ENCODE data around the gene SIX2.

Gene SIX2

DNA sequence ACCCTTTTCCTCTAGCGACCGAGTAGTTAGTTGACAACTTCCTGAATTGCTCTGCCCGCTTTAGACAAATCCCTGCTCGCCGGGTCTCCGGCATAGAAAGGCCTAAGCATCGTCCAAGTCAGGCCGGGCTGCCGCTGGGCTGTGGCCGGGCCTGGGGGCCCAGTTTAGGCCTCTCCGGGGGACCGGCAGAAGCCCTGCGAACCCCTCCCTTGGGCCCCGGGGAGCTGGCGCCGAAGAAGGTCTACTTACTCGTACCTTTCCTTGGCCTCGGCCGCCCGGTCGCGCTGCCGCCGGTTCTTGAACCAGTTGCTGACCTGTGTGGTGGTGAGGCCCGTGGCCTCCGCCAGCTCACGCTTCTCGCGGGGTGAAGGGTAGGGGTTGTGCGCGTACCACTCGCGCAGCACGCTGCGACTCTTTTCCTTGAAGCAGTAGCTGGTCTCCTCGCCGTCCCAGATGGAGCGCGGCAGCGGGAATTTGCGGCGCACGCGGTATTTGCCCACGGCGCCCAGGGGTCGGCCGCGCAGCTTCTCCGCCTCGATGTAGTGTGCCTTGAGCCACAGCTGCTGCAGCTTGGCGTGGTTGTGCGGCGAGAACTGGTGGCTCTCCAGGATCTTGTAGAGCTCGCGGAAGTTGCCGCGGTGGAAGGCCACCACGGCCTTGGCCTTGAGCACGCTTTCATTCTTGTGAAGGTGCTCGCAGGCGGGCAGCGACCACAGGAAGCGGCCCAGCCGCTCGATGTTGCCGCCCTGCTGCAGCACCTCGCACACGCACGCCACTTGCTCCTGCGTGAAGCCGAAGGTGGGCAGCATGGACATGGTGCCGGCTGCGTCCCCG is 739 bp downstream of the SIX2 start:
- no peak for DNase-seq (ENCODE audit: low read depth)
- peak overlapping the region; percentile 21 for H3K4me3 ChIP-seq (ENCODE audit: control insufficient read depth, low read depth, low read length)
- TF ChIP-seq, protein P1, sequence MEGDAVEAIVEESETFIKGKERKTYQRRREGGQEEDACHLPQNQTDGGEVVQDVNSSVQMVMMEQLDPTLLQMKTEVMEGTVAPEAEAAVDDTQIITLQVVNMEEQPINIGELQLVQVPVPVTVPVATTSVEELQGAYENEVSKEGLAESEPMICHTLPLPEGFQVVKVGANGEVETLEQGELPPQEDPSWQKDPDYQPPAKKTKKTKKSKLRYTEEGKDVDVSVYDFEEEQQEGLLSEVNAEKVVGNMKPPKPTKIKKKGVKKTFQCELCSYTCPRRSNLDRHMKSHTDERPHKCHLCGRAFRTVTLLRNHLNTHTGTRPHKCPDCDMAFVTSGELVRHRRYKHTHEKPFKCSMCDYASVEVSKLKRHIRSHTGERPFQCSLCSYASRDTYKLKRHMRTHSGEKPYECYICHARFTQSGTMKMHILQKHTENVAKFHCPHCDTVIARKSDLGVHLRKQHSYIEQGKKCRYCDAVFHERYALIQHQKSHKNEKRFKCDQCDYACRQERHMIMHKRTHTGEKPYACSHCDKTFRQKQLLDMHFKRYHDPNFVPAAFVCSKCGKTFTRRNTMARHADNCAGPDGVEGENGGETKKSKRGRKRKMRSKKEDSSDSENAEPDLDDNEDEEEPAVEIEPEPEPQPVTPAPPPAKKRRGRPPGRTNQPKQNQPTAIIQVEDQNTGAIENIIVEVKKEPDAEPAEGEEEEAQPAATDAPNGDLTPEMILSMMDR (IDR thresholded peaks at IDR 0.05; ENCODE audit: control insufficient read depth, insufficient read depth, low read depth, low read length, missing control alignments), result no peak

DNA sequence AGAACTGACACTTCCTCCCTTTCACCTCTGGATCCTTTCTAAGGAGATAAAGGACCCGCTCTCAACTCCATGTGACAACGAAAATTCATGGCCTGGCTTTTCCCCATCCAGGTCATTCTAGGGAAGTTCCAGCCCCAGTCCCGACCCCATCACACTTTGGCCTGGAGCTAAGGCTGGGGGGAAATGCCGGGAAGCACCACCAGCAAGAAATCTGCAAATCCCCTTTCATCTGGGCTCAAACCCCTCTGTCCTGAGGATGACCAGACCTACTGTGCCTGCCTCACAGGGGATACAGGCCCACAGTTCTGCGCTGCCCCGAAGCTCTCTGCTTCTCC is 1.3 kb downstream of the SIX2 start:
- TF ChIP-seq, protein P1 (IDR thresholded peaks at IDR 0.05; ENCODE audit: control insufficient read depth, insufficient read depth, low read depth, low read length, missing control alignments), result no peak
- no peak overlapping the region for H3K4me3 ChIP-seq (ENCODE audit: control insufficient read depth, low read depth, low read length)
- DNase-seq (ENCODE audit: low read depth), result no peak

DNA sequence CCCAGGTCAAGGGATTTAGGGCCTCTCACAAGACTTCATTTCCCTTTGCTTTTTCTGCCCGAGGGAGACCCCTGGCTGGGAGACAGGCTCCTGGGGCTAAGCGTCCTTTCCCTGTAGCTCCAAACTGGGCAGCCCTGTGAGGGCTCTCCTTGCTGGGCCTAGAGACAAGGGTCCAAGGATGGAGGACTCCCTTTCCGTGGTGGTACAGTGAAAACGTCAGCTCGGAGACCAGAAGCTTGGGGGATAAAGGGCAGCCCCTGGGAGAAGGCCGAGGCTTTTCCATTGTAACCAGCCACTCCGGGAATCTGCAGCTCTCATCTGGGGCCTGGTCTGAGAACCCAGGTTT is 2.3 kb downstream of the SIX2 start:
- TF ChIP-seq, protein P1 (IDR thresholded peaks at IDR 0.05; ENCODE audit: control insufficient read depth, insufficient read depth, low read depth, low read length, missing control alignments), result no peak

DNA sequence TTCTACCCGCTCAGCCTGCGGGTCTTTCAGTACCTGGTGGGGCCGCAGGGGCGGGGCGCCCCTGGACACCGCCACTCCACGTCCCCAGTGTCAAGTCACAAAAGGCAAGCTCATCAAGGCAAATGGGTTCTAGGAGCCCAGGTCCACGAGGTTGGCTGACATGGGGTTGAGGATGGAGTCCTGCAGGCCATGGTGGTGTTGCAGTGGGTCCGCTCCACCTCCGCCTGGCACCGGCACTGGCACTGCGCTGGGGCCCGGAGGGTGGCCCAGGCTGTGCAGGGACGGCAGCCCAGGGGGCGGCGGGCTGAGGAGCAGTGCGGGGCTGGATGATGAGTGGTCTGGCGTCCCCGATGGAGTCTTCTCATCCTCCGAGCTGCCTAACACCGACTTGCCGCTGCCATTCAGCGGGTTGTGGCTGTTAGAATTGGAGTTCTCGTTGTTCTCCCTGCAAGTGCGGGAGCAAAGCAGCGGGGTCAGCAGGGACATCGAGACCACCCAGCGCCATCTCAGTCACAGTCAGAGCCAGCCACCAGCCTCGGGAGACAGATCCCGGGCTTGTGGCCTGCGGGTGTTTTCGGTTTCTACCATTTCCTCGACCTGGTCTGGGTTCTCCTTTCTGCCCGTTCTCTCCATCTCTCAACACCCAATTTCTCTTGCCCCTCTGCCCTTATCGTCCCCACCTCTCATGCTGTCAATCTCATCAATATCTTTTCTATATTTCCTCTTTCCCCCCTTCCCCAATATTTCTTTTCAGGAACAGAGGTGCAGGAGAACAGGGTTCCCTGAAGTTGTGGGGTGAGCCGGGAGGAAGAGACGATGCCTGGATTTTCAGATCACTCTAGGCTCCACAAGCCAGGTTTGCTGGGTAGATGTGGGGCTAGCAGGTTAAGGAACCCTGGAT is 3.0 kb downstream of the SIX2 start:
- DNase-seq (ENCODE audit: low read depth), result no peak
- TF ChIP-seq, protein P1 (IDR thresholded peaks at IDR 0.05; ENCODE audit: control insufficient read depth, insufficient read depth, low read depth, low read length, missing control alignments), result no peak
- H3K4me3 ChIP-seq (ENCODE audit: control insufficient read depth, low read depth, low read length), result no peak overlapping the region

More for the DNA sequence above, 2.3 kb downstream of the SIX2 start:
- DNase-seq (ENCODE audit: low read depth), result no peak
- no peak overlapping the region for H3K4me3 ChIP-seq (ENCODE audit: control insufficient read depth, low read depth, low read length)

DNA sequence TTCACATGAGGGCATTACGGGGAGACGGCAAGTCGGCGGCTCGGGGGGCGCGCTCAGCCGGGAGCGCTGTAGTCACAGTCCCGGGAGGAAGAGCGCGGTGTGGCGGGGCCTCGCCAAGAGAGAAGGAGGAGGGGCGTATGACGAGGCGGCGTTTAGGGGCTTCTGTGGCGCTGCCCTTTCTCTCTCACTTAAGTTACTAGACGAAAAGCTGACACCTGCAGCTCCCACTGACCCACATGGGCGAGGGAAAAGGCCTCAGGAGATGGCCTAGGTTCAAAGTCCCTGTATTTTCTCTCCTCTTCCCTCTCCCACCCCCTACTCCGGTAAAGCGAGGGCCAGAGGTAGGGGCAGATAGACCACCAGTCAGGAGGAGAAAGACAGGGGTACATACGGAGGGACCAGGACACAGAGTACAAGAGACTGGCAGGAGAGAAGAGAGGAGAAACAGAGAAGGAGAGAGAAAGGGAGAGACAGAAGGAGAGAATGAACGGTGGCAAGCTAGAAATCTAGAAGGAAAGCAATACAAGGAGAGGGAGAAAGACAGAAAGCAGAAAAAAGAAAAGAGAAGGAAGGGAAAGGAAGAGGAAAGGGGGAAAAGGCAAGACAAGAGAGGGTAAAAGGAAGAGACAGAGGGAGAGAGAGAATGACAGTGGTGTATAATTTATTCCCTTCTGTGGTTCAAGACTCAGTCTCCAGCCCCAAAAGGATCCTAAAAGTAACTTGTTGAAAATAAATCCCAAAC is 3.8 kb downstream of the SIX2 start:
- DNase-seq (ENCODE audit: low read depth), result no peak
- TF ChIP-seq, protein P1 (IDR thresholded peaks at IDR 0.05; ENCODE audit: control insufficient read depth, insufficient read depth, low read depth, low read length, missing control alignments), result no peak
- H3K4me3 ChIP-seq (ENCODE audit: control insufficient read depth, low read depth, low read length), result no peak overlapping the region

DNA sequence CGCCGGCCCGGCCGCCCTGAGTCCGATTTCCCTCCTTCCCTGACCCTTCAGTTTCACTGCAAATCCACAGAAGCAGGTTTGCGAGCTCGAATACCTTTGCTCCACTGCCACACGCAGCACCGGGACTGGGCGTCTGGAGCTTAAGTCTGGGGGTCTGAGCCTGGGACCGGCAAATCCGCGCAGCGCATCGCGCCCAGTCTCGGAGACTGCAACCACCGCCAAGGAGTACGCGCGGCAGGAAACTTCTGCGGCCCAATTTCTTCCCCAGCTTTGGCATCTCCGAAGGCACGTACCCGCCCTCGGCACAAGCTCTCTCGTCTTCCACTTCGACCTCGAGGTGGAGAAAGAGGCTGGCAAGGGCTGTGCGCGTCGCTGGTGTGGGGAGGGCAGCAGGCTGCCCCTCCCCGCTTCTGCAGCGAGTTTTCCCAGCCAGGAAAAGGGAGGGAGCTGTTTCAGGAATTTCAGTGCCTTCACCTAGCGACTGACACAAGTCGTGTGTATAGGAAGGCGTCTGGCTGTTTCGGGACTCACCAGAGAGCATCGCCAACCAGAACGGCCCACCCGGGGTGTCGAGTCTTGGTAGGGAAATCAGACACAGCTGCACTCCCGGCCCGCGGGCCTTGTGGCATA is 4.6 kb downstream of the SIX2 start:
- TF ChIP-seq, protein P1 (IDR thresholded peaks at IDR 0.05; ENCODE audit: control insufficient read depth, insufficient read depth, low read depth, low read length, missing control alignments), result no peak
- DNase-seq (ENCODE audit: low read depth), result no peak
- H3K4me3 ChIP-seq (ENCODE audit: control insufficient read depth, low read depth, low read length), result no peak overlapping the region
